Liver (tissue), 9 donors: ENCODE results near the gene RPL13A. TPM values are rescaled to one million over a fixed set of nuclear protein-coding genes. Genes with fewer than 3 reads are reported as not detected.
A peak's percentile ranks its signal among the peaks of the same experiment; 100 is the strongest.

Source experiments
- DNase-seq: peaks from one replicate; pipeline ENCODE4 v3.0.0-alpha.2; 2017; ENCODE audit warnings: low spot score
- H3K27ac ChIP-seq, 2 donors: one replicate each; pipeline ENCODE4 v1.7.0; 2013; ENCODE audit warnings: inconsistent platforms in 2 of 2, low read length in 2 of 2, control low read depth in 1 of 2, low read depth in 1 of 2, mild to moderate bottlenecking in 1 of 2
- H3K27me3 ChIP-seq, 4 donors: one replicate each; pipeline versions ENCODE4 v1.6.1 to v1.7.0; 2013; ENCODE audit warnings: low read length in 3 of 4, inconsistent platforms in 1 of 4, mild to moderate bottlenecking in 1 of 4, moderate library complexity in 1 of 4; ENCODE audit not compliant: control insufficient read depth in 4 of 4, insufficient read depth in 4 of 4
- H3K36me3 ChIP-seq, 4 donors: one replicate each; pipeline versions ENCODE4 v1.6.1 to v1.7.0; 2013; ENCODE audit warnings: low read length in 3 of 4, mild to moderate bottlenecking in 3 of 4, low read depth in 1 of 4, moderate library complexity in 1 of 4; ENCODE audit not compliant: control insufficient read depth in 4 of 4, insufficient read depth in 3 of 4
- H3K4me1 ChIP-seq, 4 donors: one replicate each; pipeline versions ENCODE4 v1.6.1 to v1.7.0; 2013; ENCODE audit warnings: low read length in 3 of 4, mild to moderate bottlenecking in 3 of 4, moderate library complexity in 1 of 4; ENCODE audit not compliant: control insufficient read depth in 4 of 4, insufficient read depth in 4 of 4
- H3K4me3 ChIP-seq, 3 donors: one replicate each; pipeline versions ENCODE4 v1.6.1 to v1.7.0; 2013; ENCODE audit warnings: low read length in 3 of 3, control low read depth in 1 of 3, low read depth in 1 of 3, mild to moderate bottlenecking in 1 of 3
- H3K9ac ChIP-seq, 2 donors: one replicate each; pipeline ENCODE4 v1.7.0; 2013; ENCODE audit warnings: low read length in 2 of 2, mild to moderate bottlenecking in 2 of 2, moderate library complexity in 2 of 2, control low read depth in 1 of 2, low read depth in 1 of 2
- H3K9me3 ChIP-seq, 4 donors: one replicate each; pipeline versions ENCODE4 v1.6.1 to v1.7.0; 2013; ENCODE audit warnings: low read length in 3 of 4; ENCODE audit not compliant: control insufficient read depth in 4 of 4
- ATF3 ChIP-seq: IDR thresholded peaks from 2 replicates; pipeline ENCODE4 v1.6.1; 2016; ENCODE audit warnings: antibody characterized with exemption
- CTCF ChIP-seq: fragments of 150-350 bp; IDR thresholded peaks from 2 replicates; pipeline ENCODE4 v1.5.1; 2017; ENCODE audit warnings: improper control_type of control experiment, low read depth, low read length; ENCODE audit not compliant: missing input control
- EGR1 ChIP-seq, 2 donors: IDR thresholded peaks; 2 replicates each; pipeline ENCODE4 v1.6.1; 2016 to 2018; ENCODE audit warnings: antibody characterized with exemption in 2 of 2, low read depth in 2 of 2
- FOXA1 ChIP-seq: IDR thresholded peaks from 2 replicates; pipeline ENCODE4 v1.6.1; 2016; ENCODE audit warnings: antibody characterized with exemption
- FOXA2 ChIP-seq: IDR thresholded peaks from 2 replicates; pipeline ENCODE4 v1.6.1; 2016; ENCODE audit warnings: antibody characterized with exemption
- GABPA ChIP-seq, 2 donors: IDR thresholded peaks in 1 of 2; conservative IDR thresholded peaks in 1 of 2; 2 replicates each; pipeline ENCODE4 v1.6.1; 2016; ENCODE audit warnings: antibody characterized with exemption in 2 of 2, mild to moderate bottlenecking in 1 of 2, moderate library complexity in 1 of 2
- HNF4A ChIP-seq, 2 donors: conservative IDR thresholded peaks; 2 replicates each; pipeline ENCODE4 v1.6.1; 2016; ENCODE audit warnings: antibody characterized with exemption in 2 of 2, mild to moderate bottlenecking in 2 of 2
- HNF4G ChIP-seq: IDR thresholded peaks from 2 replicates; pipeline ENCODE4 v1.6.1; 2016; ENCODE audit warnings: antibody characterized with exemption
- JUND ChIP-seq, 2 donors: IDR thresholded peaks; 2 replicates each; pipeline ENCODE4 v1.6.1; 2016; ENCODE audit warnings: antibody characterized with exemption in 2 of 2
- MAX ChIP-seq: IDR thresholded peaks from 2 replicates; pipeline ENCODE4 v1.6.1; 2016; ENCODE audit warnings: antibody characterized with exemption
- NR2F2 ChIP-seq: IDR thresholded peaks from 2 replicates; pipeline ENCODE4 v1.6.1; 2016; ENCODE audit warnings: antibody characterized with exemption
- RXRA ChIP-seq, 2 donors: IDR thresholded peaks; 2 replicates each; pipeline ENCODE4 v1.6.1; 2017 to 2018; ENCODE audit warnings: antibody characterized with exemption in 2 of 2, mild to moderate bottlenecking in 1 of 2
- SP1 ChIP-seq: IDR thresholded peaks from 2 replicates; pipeline ENCODE4 v1.6.1; 2018; ENCODE audit warnings: antibody characterized with exemption, mild to moderate bottlenecking
- TAF1 ChIP-seq: conservative IDR thresholded peaks from 2 replicates; pipeline ENCODE4 v1.6.1; 2016; ENCODE audit warnings: antibody characterized with exemption, mild to moderate bottlenecking
- YY1 ChIP-seq: IDR thresholded peaks from 2 replicates; pipeline ENCODE4 v1.6.1; 2016; ENCODE audit warnings: antibody characterized with exemption, mild to moderate bottlenecking
- ZBTB33 ChIP-seq: IDR thresholded peaks from 2 replicates; pipeline ENCODE4 v1.6.1; 2016; ENCODE audit warnings: antibody characterized with exemption
- WGBS: extraction: QIAGEN DNeasy Blood & Tissue Kit; methylation state at CpG from one replicate; pipeline ENCODE4 v1.1.7; 2013; 5-methylcytosine and 5-hydroxymethylcytosine counted together
- polyA plus RNA-seq, 2 donors: library from polyadenylated mRNA; stranded (reverse) in 1 of 2; unstranded in 1 of 2; fragments of 200-250 nt in 1 of 2; fragments of >200 nt in 1 of 2; fragmentation: Nextera tagmentation in 1 of 2; extraction: Ambion mirVana in 1 of 2; gene quantifications; one replicate each; pipeline versions ENCODE4 v1.2.1 to v1.2.3, GENCODE V29; 2013 to 2015
- total RNA-seq, 2 donors: library from RNA; depleted of rRNA; stranded (reverse); fragments of >200 nt; gene quantifications; one replicate each; pipeline ENCODE4 v1.2.3, GENCODE V29; 2014
- donor health status: healthy.
- donor health status: healthy.
- donor health status: healthy.
- donor health status: healthy.
- donor health status: healthy.

Gene RPL13A
- total and polyA plus RNA-seq, 4 donors, result 444 to 1,553 (median 746) TPM

- no peak for TF ChIP-seq ZBTB33
- no peak for TF ChIP-seq NR2F2
- no peak for TF ChIP-seq CTCF
- TF ChIP-seq ATF3, result no peak
- TF ChIP-seq GABPA (IDR thresholded peaks at IDR 0.05 in 1 of 2, conservative IDR thresholded peaks at IDR 0.05 in 1 of 2), result no peak
- no peak for TF ChIP-seq TAF1
- no peak for TF ChIP-seq RXRA (IDR thresholded peaks at IDR 0.05)
- no peak for TF ChIP-seq FOXA2
- no peak for TF ChIP-seq SP1
- no peak for TF ChIP-seq JUND (IDR thresholded peaks at IDR 0.05)
- TF ChIP-seq FOXA1, result no peak
Measured at GRCh38 chr19:49488863-49489537, 1.6 kb downstream of the RPL13A start (continued).

- Histone ChIP-seq H3K9me3 (no peaks in the 10 kb centered on the region), H3K27me3 (no peaks in the 10 kb centered on the region), H3K4me1 (peaks cover 0 to 21% (median 16%) of the 10 kb centered on the region in 4 donors), H3K9ac (no peak overlapping the region), H3K4me3 (peak overlapping the region in 1 of 3 donors; percentile 98), H3K27ac (no peak overlapping the region), H3K36me3 (peaks cover 15 to 37% (median 33%) of the 10 kb centered on the region in 4 donors)
- no peak for DNase-seq
- TF ChIP-seq ZBTB33 (no peak), TAF1 (no peak), NR2F2 (no peak), ATF3 (no peak), MAX (no peak), EGR1 (IDR thresholded peaks at IDR 0.05; ENCODE audit: low read depth in 2 of 2) (no peak), CTCF (no peak), RXRA (IDR thresholded peaks at IDR 0.05) (no peak), YY1 (no peak), JUND (IDR thresholded peaks at IDR 0.05) (no peak), SP1 (no peak), HNF4G (no peak), HNF4A (conservative IDR thresholded peaks at IDR 0.05) (no peak), FOXA1 (no peak)
- 72% methylated on average over 15 of the region's 15 CpGs for WGBS
Measured at GRCh38 chr19:49489601-49490167, 2.3 kb downstream of the RPL13A start.
